Spleen (tissue), 11 donors: ENCODE data around the gene LSMEM2. TPM values are rescaled to one million over a fixed set of nuclear protein-coding genes. Genes with fewer than 3 reads are reported as not detected.

ENCODE experiments used
- DNase-seq: peaks from one replicate; pipeline ENCODE4 v3.0.0-alpha.2; 2020
- H3K27ac ChIP-seq, 8 donors: fragments of 200-600 bp; sonication (generic) in 7 of 8; 1 replicate in 4 of 8; 2 replicates in 4 of 8; pipeline versions ENCODE4 v1.5.0 to v1.8.0; 2016 to 2021; ENCODE audit warnings: inconsistent platforms in 4 of 8, mild to moderate bottlenecking in 4 of 8, moderate library complexity in 1 of 8
- H3K27me3 ChIP-seq, 7 donors: fragments of 200-600 bp; sonication (generic) in 6 of 7; replicated peaks in 1 of 7; 1 replicate in 4 of 7; 2 replicates in 3 of 7; pipeline versions ENCODE4 v1.5.0 to v1.8.0; 2016 to 2021; ENCODE audit warnings: inconsistent platforms in 3 of 7, mild to moderate bottlenecking in 1 of 7
- H3K36me3 ChIP-seq, 6 donors: fragments of 200-600 bp; sonication (generic) in 5 of 6; 1 replicate in 4 of 6; 2 replicates in 2 of 6; pipeline versions ENCODE4 v1.5.0 to v1.8.0; 2016 to 2021; ENCODE audit warnings: inconsistent platforms in 2 of 6
- H3K4me1 ChIP-seq, 6 donors: fragments of 200-600 bp; sonication (generic) in 5 of 6; 1 replicate in 3 of 6; 2 replicates in 3 of 6; pipeline versions ENCODE4 v1.5.0 to v1.8.0; 2016 to 2021; ENCODE audit warnings: inconsistent platforms in 3 of 6
- H3K4me3 ChIP-seq, 8 donors: fragments of 200-600 bp; sonication (generic) in 7 of 8; 1 replicate in 4 of 8; 2 replicates in 4 of 8; pipeline versions ENCODE4 v1.5.0 to v1.8.0; 2016 to 2021; ENCODE audit warnings: inconsistent platforms in 4 of 8, mild to moderate bottlenecking in 4 of 8, moderate library complexity in 2 of 8
- H3K9me3 ChIP-seq, 8 donors: fragments of 200-600 bp; sonication (generic) in 7 of 8; 1 replicate in 4 of 8; 2 replicates in 4 of 8; pipeline versions ENCODE4 v1.5.0 to v1.8.0; 2016 to 2021; ENCODE audit warnings: inconsistent platforms in 4 of 8
- POLR2A ChIP-seq, 3 donors: fragments of 450-650 bp; IDR thresholded peaks; one replicate each; pipeline ENCODE4 v1.5.1; 2017; ENCODE audit warnings: antibody characterized with exemption in 3 of 3, mild to moderate bottlenecking in 1 of 3
- POLR2AphosphoS5 ChIP-seq, 3 donors: sonication (generic); formaldehyde crosslinking; IDR thresholded peaks; one replicate each; pipeline ENCODE4 v1.5.1; 2017; ENCODE audit warnings: antibody characterized with exemption in 3 of 3
- WGBS, 5 donors: extraction: QIAGEN DNeasy Blood & Tissue Kit in 3 of 5; methylation state at CpG; one replicate each; pipeline versions ENCODE4 v1.1.5 to v1.1.7; 2013 to 2018; 5-methylcytosine and 5-hydroxymethylcytosine counted together
- intact Hi-C: fragments of 100-400 bp; cut with DNase I; formaldehyde crosslinking; loops from one replicate; pipeline ENCODE4 v1.15.0; 2023; ENCODE audit warnings: low total_unique reads
- polyA plus RNA-seq, 3 donors: library from polyadenylated mRNA; stranded (reverse); fragments of 200-250 nt; gene quantifications; one replicate each; pipeline ENCODE4 v1.2.1, GENCODE V29; 2013
- total RNA-seq, 7 donors: library from RNA; depleted of rRNA in 3 of 7; stranded (reverse); fragments of >200 nt in 3 of 7; fragmentation: NEBNext Ultra II Directional in 4 of 7; extraction: Animal tissue kit (Norgen Biotek cat#: 25700) in 4 of 7; gene quantifications; one replicate each; pipeline versions ENCODE4 v1.1.0 to v1.2.1, GENCODE V29; 2016 to 2021
- TF ChIP-seq, protein P1 (sequence below), 11 experiments: fragments of 200-600 bp in 7 of 11; fragments of 450-650 bp in 4 of 11; sonication (generic) in 4 of 11; IDR thresholded peaks in 8 of 11; conservative IDR thresholded peaks in 3 of 11; 1 replicate in 7 of 11; 2 replicates in 4 of 11; pipeline versions ENCODE4 v1.4.0 to v1.8.0; 2016 to 2021; ENCODE audit warnings: antibody characterized with exemption in 11 of 11, inconsistent platforms in 4 of 11, mild to moderate bottlenecking in 1 of 11
- donor health status: healthy with polysubstance abuse.
- donor health status: DM: no; HTN: no; CAD: no; lungs with moderate emphysema.
- donor health status: DM: no; HTN: no; CAD: no.
- donor health status: Bipolar disorder and iron deficiency.
- donor health status: healthy.
- donor health status: DM: no; HTN: no; CAD: no.
- donor health status: DM: yes; HTN: yes; CAD: no.

LSMEM2 gene
- total and polyA plus RNA-seq, 10 donors, result 0.06 to 0.46 (median 0.24) TPM; not detected in 6

- Histone ChIP-seq H3K4me1 (peaks cover 30 to 93% (median 89%) of the 10 kb centered on the region in 6 donors), H3K27ac (peak overlapping the region; percentile 86 to 96 (median 93)), H3K27me3 (no peaks in the 10 kb centered on the region), H3K36me3 (peaks cover 2 to 66% (median 37%) of the 10 kb centered on the region in 6 donors), H3K4me3 (peak overlapping the region; percentile 72 to 97 (median 90)), H3K9me3 (no peaks in the 10 kb centered on the region)
- peak in 1 of 3 donors; percentile 5 for TF ChIP-seq POLR2A (IDR thresholded peaks at IDR 0.05)
- TF ChIP-seq, protein P1, sequence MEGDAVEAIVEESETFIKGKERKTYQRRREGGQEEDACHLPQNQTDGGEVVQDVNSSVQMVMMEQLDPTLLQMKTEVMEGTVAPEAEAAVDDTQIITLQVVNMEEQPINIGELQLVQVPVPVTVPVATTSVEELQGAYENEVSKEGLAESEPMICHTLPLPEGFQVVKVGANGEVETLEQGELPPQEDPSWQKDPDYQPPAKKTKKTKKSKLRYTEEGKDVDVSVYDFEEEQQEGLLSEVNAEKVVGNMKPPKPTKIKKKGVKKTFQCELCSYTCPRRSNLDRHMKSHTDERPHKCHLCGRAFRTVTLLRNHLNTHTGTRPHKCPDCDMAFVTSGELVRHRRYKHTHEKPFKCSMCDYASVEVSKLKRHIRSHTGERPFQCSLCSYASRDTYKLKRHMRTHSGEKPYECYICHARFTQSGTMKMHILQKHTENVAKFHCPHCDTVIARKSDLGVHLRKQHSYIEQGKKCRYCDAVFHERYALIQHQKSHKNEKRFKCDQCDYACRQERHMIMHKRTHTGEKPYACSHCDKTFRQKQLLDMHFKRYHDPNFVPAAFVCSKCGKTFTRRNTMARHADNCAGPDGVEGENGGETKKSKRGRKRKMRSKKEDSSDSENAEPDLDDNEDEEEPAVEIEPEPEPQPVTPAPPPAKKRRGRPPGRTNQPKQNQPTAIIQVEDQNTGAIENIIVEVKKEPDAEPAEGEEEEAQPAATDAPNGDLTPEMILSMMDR (IDR thresholded peaks at IDR 0.05 in 8 of 11, conservative IDR thresholded peaks at IDR 0.05 in 3 of 11), result peak; percentile 27 to 85 (median 62)
- peak; percentile 54 to 75 (median 68) for TF ChIP-seq POLR2AphosphoS5 (IDR thresholded peaks at IDR 0.05)
- intact Hi-C loops, result loop anchor here (10.0 kb wide), 1 partner anchor 87 kb away; the partner anchor contains the start of gene GNAI2
- 0 to 2% (median 1%) methylated on average over 23 to 59 of the region's 59 CpGs for WGBS, 5 donors
- DNase-seq, result peak; percentile 96
Measured at GRCh38 chr3:50321336-50322114, 42.6 kb downstream of the LSMEM2 start.

- Histone ChIP-seq H3K27ac (peak overlapping the region; percentile 86 to 96 (median 93)), H3K4me1 (peaks cover 28 to 93% (median 89%) of the 10 kb centered on the region in 6 donors), H3K27me3 (no peaks in the 10 kb centered on the region), H3K36me3 (peaks cover 2 to 64% (median 37%) of the 10 kb centered on the region in 6 donors), H3K9me3 (no peaks in the 10 kb centered on the region), H3K4me3 (peak overlapping the region; percentile 72 to 97 (median 90))
- DNase-seq, result no peak
- TF ChIP-seq, protein P1 (IDR thresholded peaks at IDR 0.05 in 8 of 11, conservative IDR thresholded peaks at IDR 0.05 in 3 of 11), result no peak
- no peak for TF ChIP-seq POLR2A (IDR thresholded peaks at IDR 0.05)
- TF ChIP-seq POLR2AphosphoS5 (IDR thresholded peaks at IDR 0.05), result no peak
- intact Hi-C loops, result loop anchor here (10.0 kb wide), 1 partner anchor 87 kb away; the partner anchor contains the start of gene GNAI2
- 18 to 35% (median 32%) methylated on average over 7 to 14 of the region's 14 CpGs for WGBS, 5 donors
Measured at GRCh38 chr3:50322115-50322385, 43.2 kb downstream of the LSMEM2 start.

GRCh38 chr3:50322386-50323091 is 43.7 kb downstream of the LSMEM2 start, which contains the start of gene HYAL2:
Gene HYAL2, minus strand, starts transcription at chr3:50322745. Its CDS starts 2,256 bp downstream, at chr3:50320489.
- intact Hi-C loops, result loop anchor here (10.0 kb wide), 1 partner anchor 88 kb away; the partner anchor contains the start of gene GNAI2
- H3K9me3 ChIP-seq, result no peaks in the 10 kb centered on the region
- peak in 1 of 3 donors; percentile 66 for TF ChIP-seq POLR2A (IDR thresholded peaks at IDR 0.05)
- peak; percentile 90 to 95 (median 93) for TF ChIP-seq POLR2AphosphoS5 (IDR thresholded peaks at IDR 0.05)
- TF ChIP-seq, protein P1 (IDR thresholded peaks at IDR 0.05 in 8 of 11, conservative IDR thresholded peaks at IDR 0.05 in 3 of 11), result no peak
- H3K4me1 ChIP-seq, result peaks cover 33 to 93% (median 89%) of the 10 kb centered on the region in 6 donors
- H3K27ac ChIP-seq, result peak within 1 kb of the TSS; percentile 86 to 96 (median 93)
- no peaks in the 10 kb centered on the region for H3K27me3 ChIP-seq
- 47 to 60% (median 55%) methylated on average over 14 to 31 of the region's 31 CpGs for WGBS, 5 donors
- H3K36me3 ChIP-seq, result peaks cover 2 to 59% (median 32%) of the 10 kb centered on the region in 6 donors
- DNase-seq, result peak; percentile 89
- peak within 1 kb of the TSS; percentile 72 to 97 (median 90) for H3K4me3 ChIP-seq
